HCT116 (cell line): ENCODE results near the gene STK11. TPM values are rescaled to one million over a fixed set of nuclear protein-coding genes. Genes with fewer than 3 reads are reported as not detected.
"Not testable (repeated sequence)": the region's sequence is repeated elsewhere in the genome, so short reads cannot be mapped to it uniquely, and the experiment has no call there.

ENCODE experiments used
- ATAC-seq: fragments of 200-7000 bp; cut with Tn5 transposase; 2 replicates; pipeline ENCODE4 v1.9.1; 2020; ENCODE audit warnings: mild to moderate bottlenecking, moderate library complexity
- BruUV-seq: library from RNA; stranded (reverse); fragments of 400-500 nt; replicated peaks from 2 replicates; lab custom pipeline; 2021; lab: Mats Ljungman, UMichigan
- CTCF ChIA-PET: fragments of 300-600 bp; sonication (Branson Sonifier 250); formaldehyde crosslinking; loops from one replicate; lab custom pipeline; 2021; ENCODE audit warnings: antibody characterized with exemption; lab: Charles Lee
- POLR2A ChIA-PET: fragments of 300-600, 350-600 bp; sonication (Branson Sonifier 250); formaldehyde crosslinking; loops from one replicate; lab custom pipeline; 2021; ENCODE audit warnings: antibody characterized with exemption; lab: Charles Lee
- RAD21 ChIA-PET, 2 experiments: fragments of 300-600 bp; sonication (Branson Sonifier 250); formaldehyde crosslinking; loops; one replicate each; lab custom pipeline; 2023; ENCODE audit warnings: low total read pairs in 2 of 2; ENCODE audit not compliant: uncharacterized antibody in 2 of 2, unreplicated experiment in 2 of 2, low non-redundant PET in 1 of 2; lab: Charles Lee
- DNase-seq: peaks from one replicate; pipeline ENCODE4 v3.0.0-alpha.2; 2010; ENCODE audit warnings: low read depth, low spot score
- H2AFZ ChIP-seq: fragments of 200-600 bp; shearing (Covaris generic), sonication (generic); 2 replicates; pipeline ENCODE4 v1.6.1; 2017; ENCODE audit warnings: low read depth, mixed run types, mixed read lengths, antibody characterized with exemption, low read length; ENCODE audit not compliant: poor library complexity, severe bottlenecking
- H3K27ac ChIP-seq: 2 replicates; pipeline ENCODE4 v1.5.1; 2012; ENCODE audit warnings: low read depth, low read length
- H3K27me3 ChIP-seq: fragments of 200-600 bp; sonication (generic); 2 replicates; pipeline ENCODE4 v1.6.1; 2016; ENCODE audit warnings: mixed run types, low read length, mixed read lengths; ENCODE audit not compliant: insufficient read depth
- H3K36me3 ChIP-seq, 2 experiments: fragments of 200-500 bp in 1 of 2; fragments of 200-600 bp in 1 of 2; sonication (Bioruptor generic) in 1 of 2; sonication (generic) in 1 of 2; 2 replicates each; pipeline versions ENCODE4 v1.5.1 to v1.6.1; 2014 to 2016; ENCODE audit warnings: low read length in 2 of 2, inconsistent platforms in 1 of 2, mixed read lengths in 1 of 2, mixed run types in 1 of 2; ENCODE audit not compliant: insufficient read depth in 2 of 2, control insufficient read depth in 1 of 2
- H3K4me1 ChIP-seq, 2 experiments: fragments of 200-600 bp in 1 of 2; sonication (generic) in 1 of 2; 2 replicates each; pipeline versions ENCODE4 v1.5.1 to v1.6.1; 2012 to 2017; ENCODE audit warnings: low read length in 2 of 2, inconsistent platforms in 1 of 2, mild to moderate bottlenecking in 1 of 2, mixed read lengths in 1 of 2, mixed run types in 1 of 2, moderate library complexity in 1 of 2; ENCODE audit not compliant: insufficient read depth in 2 of 2, control insufficient read depth in 1 of 2
- H3K4me2 ChIP-seq: fragments of 200-600 bp; sonication (generic); 2 replicates; pipeline ENCODE4 v1.6.1; 2017; ENCODE audit warnings: mixed run types, low read length, mixed read lengths
- H3K4me3 ChIP-seq, 2 experiments: fragments of 200-600 bp in 1 of 2; sonication (generic) in 1 of 2; replicated peaks in 1 of 2; 2 replicates each; pipeline ENCODE4 v1.5.1; 2011 to 2016; ENCODE audit warnings: low read length in 2 of 2, control low read depth in 1 of 2, low read depth in 1 of 2, mild to moderate bottlenecking in 1 of 2, mixed read lengths in 1 of 2, mixed run types in 1 of 2
- H3K79me2 ChIP-seq: fragments of 200-600 bp; sonication (generic); 2 replicates; pipeline ENCODE4 v1.6.1; 2017; ENCODE audit warnings: mild to moderate bottlenecking, mixed run types, low read length, moderate library complexity, mixed read lengths; ENCODE audit not compliant: insufficient read depth
- H3K9ac ChIP-seq: fragments of 200-600 bp; sonication (generic); 2 replicates; pipeline ENCODE4 v1.6.1; 2016; ENCODE audit warnings: low read length, mixed read lengths
- H3K9me2 ChIP-seq: fragments of 200-600 bp; sonication (generic), shearing (Covaris generic); 2 replicates; pipeline ENCODE4 v1.6.1; 2017; ENCODE audit warnings: mixed run types, mild to moderate bottlenecking, moderate library complexity; ENCODE audit not compliant: insufficient read depth
- H3K9me3 ChIP-seq, 2 experiments: fragments of 200-500 bp in 1 of 2; fragments of 200-600 bp in 1 of 2; sonication (Bioruptor generic) in 1 of 2; sonication (generic) in 1 of 2; 2 replicates each; pipeline ENCODE4 v1.6.1; 2014 to 2017; ENCODE audit warnings: low read length in 2 of 2, mixed read lengths in 2 of 2, inconsistent platforms in 1 of 2, low read depth in 1 of 2, mild to moderate bottlenecking in 1 of 2, mixed run types in 1 of 2, moderate library complexity in 1 of 2; ENCODE audit not compliant: control insufficient read depth in 1 of 2, insufficient read depth in 1 of 2
- H4K20me1 ChIP-seq: fragments of 200-600 bp; sonication (generic), shearing (Covaris generic); 2 replicates; pipeline ENCODE4 v1.6.1; 2017; ENCODE audit warnings: mixed run types, mild to moderate bottlenecking, moderate library complexity; ENCODE audit not compliant: insufficient read depth
- ATF3 ChIP-seq: IDR thresholded peaks from 2 replicates; pipeline ENCODE4 v1.6.1; 2012
- EGR1 ChIP-seq: IDR thresholded peaks from 2 replicates; pipeline ENCODE4 v1.6.1; 2012; ENCODE audit warnings: low read depth
- ELF1 ChIP-seq: IDR thresholded peaks from 2 replicates; pipeline ENCODE4 v1.6.1; 2012; ENCODE audit warnings: low read depth, borderline replicate concordance
- FOSL1 ChIP-seq: IDR thresholded peaks from 2 replicates; pipeline ENCODE4 v1.6.1; 2012; ENCODE audit warnings: low read depth
- RAD21 ChIP-seq: IDR thresholded peaks from 2 replicates; pipeline ENCODE4 v1.6.1; 2012; ENCODE audit warnings: low read depth, mild to moderate bottlenecking
- SIN3A ChIP-seq: IDR thresholded peaks from 2 replicates; pipeline ENCODE4 v1.6.1; 2012; ENCODE audit warnings: low read depth
- SP1 ChIP-seq: IDR thresholded peaks from 2 replicates; pipeline ENCODE4 v1.6.1; 2012; ENCODE audit warnings: low read depth
- TCF7L2 ChIP-seq: IDR thresholded peaks from 2 replicates; pipeline ENCODE4 v1.7.0; 2011; ENCODE audit warnings: borderline replicate concordance, inconsistent platforms; ENCODE audit not compliant: insufficient read depth, insufficient read length; ENCODE audit errors: extremely low read depth
- ZFX ChIP-seq: fragments of 450-650 bp; IDR thresholded peaks from 2 replicates; pipeline ENCODE4 v1.6.1; 2017
- intact Hi-C: fragments of 100-400 bp; cut with micrococcal nuclease; formaldehyde crosslinking; loops from 2 replicates; pipeline ENCODE4 v1.10.0; 2022
- total RNA-seq: library from RNA; stranded (reverse); gene quantifications from one replicate; pipeline ENCODE4 v1.2.1, GENCODE V29; 2021; ENCODE audit not compliant: unreplicated experiment

The STK11 gene
- total RNA-seq, 1 experiment from 2014 or later, result 86.9 TPM

- no peak for TF ChIP-seq FOSL1
- no peak for TF ChIP-seq TCF7L2
- no peak for TF ChIP-seq ZFX
- no peak for TF ChIP-seq EGR1
Observed at GRCh38 chr19:1199531-1199930, 6.0 kb upstream of the STK11 start (continued).

GRCh38 chr19:1200614-1201013 is 5.0 kb upstream of the STK11 start:
- H3K36me3 ChIP-seq, H3K4me2 ChIP-seq, H3K9ac ChIP-seq, H4K20me1 ChIP-seq, H3K79me2 ChIP-seq, H3K27me3 ChIP-seq, RAD21 ChIA-PET, BruUV-seq, CTCF ChIA-PET, intact Hi-C loops, H3K4me3 ChIP-seq, H3K27ac ChIP-seq, H3K9me2 ChIP-seq, DNase-seq, ATAC-seq, H2AFZ ChIP-seq, POLR2A ChIA-PET, H3K9me3 ChIP-seq: not testable (repeated sequence)
- H3K4me1 ChIP-seq, result peaks cover 13 to 18% of the 10 kb centered on the region in 2 experiments

GRCh38 chr19:1206150-1206863 is 729 bp downstream of the STK11 start:
- Histone ChIP-seq H3K9me3 (no peaks in the 10 kb centered on the region), H4K20me1 (no peaks in the 10 kb centered on the region), H3K4me3 (peak overlapping the region; percentile 82), H3K4me2 (peak overlapping the region; percentile 89), H3K27ac (peak overlapping the region; percentile 94), H3K36me3 (peaks cover 0 to 16% of the 10 kb centered on the region in 2 experiments; a peak in 2 of 4 replicates), H3K4me1 (peaks cover 38 to 54% of the 10 kb centered on the region in 2 experiments), H2AFZ (no peak overlapping the region), H3K9ac (peak overlapping the region; percentile 85), H3K27me3 (no peaks in the 10 kb centered on the region), H3K9me2 (no peaks in the 10 kb centered on the region), H3K79me2 (peaks cover 52% of the 10 kb centered on the region)
- POLR2A ChIA-PET, result no interaction called here
- RAD21 ChIA-PET, result no interaction called here
- intact Hi-C loops, result no loop called here
- CTCF ChIA-PET, result no interaction called here
- TF ChIP-seq SP1, result no peak
- TF ChIP-seq ATF3, result no peak
- no peak for TF ChIP-seq ELF1
- no peak for TF ChIP-seq SIN3A
- TF ChIP-seq ZFX, result peak; percentile 65
- no peak for TF ChIP-seq RAD21
- ATAC-seq (no peak), DNase-seq (no peak)
- BruUV-seq, result no TSS peak
